ENCODE measurements around the gene CRIM1.

CRIM1 gene

DNA sequence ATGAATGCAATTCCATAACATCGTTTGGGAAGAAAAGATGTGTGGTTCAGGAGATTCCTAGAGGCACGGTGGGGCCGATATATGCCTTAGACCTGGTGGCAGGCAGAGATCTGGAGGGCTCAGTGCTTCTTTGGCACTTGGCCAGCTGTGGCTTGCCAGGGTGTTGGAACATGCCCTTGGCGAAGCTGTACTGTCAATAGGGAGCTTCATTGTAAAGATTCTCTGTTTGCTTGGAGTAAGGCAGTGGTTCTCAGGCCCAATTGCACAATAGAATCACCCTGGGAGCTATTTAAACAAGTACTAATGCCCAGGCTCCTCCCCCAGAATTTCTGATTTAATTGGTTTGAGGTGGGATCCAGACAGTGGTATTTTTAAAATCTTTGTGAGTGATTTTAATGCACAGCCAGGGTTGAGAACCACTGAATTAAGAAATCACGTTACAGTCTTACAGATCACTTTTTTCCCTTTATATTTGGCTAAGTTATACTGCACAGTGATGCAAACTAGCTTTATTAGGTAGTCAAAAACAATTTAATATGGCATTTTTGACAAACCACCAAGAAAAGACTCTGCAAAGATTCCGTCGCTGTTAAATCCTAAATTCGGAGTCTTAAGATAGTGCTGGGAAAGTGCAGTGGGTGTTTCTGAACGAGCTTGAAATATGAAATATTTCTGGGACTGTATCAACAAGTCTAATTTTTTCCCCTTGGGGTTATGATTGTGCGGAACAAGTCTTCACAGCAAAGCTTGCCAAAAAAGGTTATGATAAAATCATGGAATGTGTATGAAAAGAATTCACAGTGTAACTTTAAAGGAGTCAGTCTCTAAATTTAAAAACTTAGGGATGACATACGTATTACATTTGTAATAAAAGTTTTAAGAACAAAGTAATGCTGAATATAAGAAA lies 78.0 kb downstream of the CRIM1 start:
- no peak for DNase-seq

DNA sequence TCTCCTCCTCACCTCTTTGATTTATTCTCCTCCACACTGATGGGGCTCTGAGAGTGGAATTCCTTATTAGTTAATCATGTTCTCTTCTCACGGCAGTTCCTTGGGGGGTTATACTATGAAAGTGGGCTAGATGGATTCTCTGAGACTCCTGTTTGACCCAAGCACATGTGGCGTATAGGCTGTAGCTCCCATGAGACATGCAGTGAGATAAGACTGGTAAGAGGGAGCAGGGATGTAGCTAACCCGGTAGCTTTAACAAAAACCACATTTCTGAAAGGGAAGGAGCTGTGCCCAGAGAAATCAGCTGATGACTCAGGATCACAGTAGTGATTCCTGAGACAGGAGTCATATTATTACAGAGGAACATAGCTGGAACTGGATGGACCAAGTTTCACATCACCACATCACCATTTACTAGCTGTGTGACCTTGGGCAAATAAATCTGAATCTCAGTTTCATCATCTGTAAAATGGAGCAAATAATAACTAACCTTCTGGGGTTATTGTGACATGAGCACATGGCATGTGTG lies 82.9 kb downstream of the CRIM1 start:
- no peak for DNase-seq

DNA sequence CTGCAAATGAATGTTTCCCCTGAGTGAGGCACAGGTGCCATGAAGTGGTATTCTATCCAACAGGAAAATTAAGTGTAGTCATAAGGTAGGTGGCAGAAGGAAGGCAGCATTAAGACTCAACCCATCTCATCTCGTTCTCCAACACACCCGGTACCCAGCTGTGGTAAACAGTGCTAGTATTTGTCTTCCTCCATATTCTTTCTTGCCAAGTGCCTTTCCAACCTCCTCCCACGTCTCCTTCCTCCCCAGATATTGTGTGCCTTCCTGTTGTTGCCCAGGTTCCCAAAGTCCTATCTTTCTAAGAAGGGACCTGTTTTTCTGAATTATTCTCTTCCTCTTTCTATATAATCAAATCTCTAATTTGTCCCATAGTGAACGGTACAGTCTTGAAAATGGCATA lies 83.5 kb downstream of the CRIM1 start:
- no peak for DNase-seq

DNA sequence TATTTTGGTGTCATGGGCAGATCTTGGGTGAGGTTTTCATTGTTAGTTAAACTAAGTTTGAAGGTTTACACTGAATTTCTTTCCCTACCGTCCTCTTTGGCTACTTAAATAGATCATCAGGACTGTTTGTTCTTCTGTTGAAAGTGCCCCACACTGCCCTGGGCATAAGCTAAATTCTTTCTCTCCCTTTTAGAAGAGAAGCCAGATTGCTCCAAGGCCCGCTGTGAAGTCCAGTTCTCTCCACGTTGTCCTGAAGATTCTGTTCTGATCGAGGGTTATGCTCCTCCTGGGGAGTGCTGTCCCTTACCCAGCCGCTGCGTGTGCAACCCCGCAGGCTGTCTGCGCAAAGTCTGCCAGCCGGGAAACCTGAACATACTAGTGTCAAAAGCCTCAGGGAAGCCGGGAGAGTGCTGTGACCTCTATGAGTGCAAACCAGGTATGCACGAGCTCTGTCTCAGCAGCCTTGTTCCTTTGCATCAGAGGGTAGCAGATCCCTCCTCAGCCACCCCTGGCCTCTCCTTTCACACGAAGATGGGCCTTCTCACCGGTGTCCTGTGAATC lies 85.6 kb downstream of the CRIM1 start:
- no peak for DNase-seq

DNA sequence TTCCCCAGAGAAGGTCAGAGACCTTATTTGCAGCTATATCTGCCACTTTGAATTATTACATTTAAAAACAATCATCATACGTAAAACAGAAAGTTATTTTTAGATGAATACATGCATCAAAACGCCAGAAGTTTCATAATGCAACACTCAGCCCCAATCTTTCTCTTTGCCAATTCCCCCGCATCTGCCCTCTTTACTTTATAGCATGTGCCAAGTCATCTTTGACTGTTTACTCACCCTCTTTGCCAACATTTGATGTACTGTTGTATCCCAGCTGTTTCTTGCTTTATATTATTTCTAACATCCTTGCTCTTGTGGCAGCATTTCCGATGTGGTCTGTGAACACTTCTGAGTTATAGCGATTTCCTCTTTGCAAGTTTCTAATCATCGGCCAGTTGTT lies 86.2 kb downstream of the CRIM1 start:
- no peak for DNase-seq

DNA sequence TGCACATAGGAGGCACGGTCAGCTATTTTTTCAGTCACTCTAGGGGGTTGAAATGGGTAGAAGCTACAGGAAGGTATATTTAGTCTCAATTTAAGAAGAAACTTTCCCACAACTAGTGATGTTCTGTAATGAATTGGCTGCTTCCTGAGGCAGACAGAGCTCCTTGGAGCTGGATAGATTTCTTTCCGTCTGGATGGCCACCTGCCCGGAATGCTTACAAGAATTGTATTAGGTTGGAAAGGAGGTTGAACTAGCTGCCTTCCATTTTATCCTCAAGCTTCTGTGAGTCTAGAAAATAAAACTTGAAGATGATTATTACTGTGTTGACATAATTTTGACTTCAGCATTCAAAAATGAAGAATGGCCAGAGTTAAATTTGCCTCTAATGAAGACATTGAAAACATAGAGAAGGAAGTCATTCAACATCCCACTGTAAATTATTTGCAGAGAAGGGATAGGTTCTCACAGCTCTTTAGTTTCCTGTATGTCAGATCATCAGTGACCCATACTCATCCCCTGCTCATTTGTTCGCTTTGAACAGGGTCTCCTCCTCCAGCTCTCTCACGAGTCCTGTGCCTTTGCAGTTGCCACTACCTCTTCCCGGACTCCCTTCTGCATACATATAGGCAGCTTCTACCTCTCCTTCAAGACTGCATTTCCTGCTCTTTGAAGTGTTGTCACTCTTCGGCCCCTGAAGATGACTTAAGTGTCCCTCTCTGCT lies 88.8 kb downstream of the CRIM1 start:
- DNase-seq: no peak

DNA sequence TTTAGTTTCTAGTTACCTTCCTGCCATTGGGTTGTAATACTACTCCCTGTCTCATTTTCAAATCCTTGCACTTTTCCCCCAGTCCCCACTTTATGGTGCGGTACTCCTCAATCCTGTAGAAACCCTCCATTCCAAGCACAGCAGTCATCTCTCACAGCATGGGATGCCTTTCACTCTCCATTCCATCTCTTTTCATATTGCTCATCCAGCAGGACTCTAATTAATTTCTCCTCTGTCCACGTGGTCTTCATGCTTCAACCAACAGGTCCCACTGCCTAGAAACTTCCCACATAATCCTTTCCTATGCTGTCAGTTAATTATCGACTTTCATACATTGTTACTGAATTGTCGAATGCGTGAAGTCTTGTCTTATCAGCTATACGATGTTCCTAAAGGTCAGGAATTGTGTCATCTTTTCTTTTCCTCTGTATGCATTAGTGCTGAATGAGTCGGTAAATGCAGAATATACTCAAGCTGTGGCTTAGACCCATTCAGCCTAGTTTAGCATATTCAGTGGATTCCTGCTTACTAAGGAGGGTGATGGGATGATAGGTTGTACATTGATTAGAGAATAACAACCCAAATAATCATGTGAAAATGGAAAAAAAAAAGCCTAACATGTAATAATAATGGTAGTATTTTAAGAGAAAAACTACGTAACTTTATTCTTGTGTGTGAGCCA lies 89.7 kb downstream of the CRIM1 start:
- no peak for DNase-seq

DNA sequence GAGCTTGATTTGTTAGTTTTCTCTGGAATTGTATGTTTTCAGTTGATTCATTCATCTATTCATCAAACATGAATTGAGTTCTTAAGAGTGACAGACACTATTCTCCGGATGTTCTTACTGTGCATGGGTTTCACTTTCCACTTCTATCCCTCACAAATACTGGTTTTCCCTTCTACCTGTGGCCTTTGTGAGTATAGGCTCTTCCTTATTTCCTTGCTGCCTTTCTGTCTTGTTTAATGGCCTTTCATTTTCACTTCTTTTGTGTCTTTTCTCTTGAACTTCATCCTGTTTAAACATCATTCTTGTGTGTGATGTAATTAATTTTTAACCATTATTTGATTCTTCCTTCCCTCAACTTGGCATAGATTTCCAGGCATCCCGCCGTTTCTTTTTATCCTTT lies 90.7 kb downstream of the CRIM1 start:
- no peak for DNase-seq

DNA sequence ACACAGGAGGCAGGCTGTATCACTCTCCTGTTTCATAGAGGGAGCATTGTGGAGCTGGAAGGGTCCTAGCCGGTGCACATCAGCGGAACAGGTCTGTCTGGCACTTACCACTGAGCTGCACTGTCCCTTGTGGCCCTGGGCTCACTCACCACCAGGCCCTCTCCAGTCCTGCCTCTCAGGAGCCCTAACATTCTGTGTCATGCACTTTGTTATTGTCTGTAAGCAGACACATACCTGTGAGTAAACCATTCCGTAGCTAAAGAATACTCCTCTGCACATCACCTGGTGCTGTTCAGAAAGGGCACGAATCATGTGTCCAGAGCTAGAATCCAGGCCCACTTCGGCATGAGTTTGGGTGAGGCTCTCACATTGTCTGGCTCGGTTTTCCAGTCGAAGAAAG lies 93.6 kb downstream of the CRIM1 start:
- no peak for DNase-seq

DNA sequence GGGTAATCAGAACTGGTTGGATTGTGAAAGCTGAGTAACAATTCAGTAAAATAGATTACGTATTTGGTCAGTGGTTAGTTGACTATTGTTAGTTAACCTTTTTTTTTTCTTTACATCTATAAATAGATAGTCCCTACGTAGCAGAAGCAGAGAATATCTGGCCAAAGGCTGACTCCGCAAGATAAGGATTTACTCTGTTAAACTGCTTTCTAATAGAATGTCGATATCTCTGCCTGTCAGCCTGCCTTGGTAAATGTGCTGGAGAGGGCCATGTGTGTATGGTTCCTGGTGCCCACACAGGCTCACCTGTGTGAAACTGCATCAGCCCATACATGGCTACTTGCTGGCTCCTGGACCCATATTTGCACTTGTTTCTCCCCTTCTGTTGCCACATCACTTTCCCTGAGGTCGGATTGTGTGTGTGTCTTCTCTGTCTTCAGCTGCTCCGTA lies 94.4 kb downstream of the CRIM1 start:
- DNase-seq: no peak

DNA sequence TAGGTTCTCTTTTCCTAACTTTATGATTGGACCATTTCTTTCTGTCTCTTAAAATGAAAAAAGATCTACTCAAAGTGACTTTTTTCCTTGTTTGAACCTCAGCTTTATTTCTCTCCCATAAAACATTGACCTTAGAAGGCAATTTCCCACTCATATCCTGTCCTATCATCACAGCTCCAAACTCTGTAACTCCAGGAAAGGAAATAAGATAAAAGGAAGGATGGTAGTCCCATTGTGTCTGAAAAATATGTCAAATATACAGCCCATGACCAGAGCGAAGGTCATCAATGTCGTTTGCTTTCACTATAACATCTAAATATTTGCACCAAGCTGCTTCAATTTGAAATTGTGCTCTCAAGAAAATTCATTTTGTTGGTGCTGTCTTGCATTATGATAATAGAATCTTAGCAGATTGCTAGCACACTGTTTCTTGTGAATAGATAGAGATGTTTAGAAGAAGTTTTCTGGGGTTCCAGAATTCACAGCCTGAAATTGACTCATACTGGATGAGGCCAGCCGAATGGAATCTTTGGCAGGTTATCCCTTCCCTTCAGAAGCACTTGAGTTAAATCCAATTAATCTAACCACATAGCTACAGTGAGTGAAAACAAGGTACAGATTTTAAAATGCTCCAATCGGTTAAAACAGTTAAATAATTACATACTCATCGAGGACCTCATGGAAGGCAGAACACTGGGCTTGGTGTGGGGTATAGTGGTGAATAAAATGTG lies 95.1 kb downstream of the CRIM1 start:
- DNase-seq: no peak

DNA sequence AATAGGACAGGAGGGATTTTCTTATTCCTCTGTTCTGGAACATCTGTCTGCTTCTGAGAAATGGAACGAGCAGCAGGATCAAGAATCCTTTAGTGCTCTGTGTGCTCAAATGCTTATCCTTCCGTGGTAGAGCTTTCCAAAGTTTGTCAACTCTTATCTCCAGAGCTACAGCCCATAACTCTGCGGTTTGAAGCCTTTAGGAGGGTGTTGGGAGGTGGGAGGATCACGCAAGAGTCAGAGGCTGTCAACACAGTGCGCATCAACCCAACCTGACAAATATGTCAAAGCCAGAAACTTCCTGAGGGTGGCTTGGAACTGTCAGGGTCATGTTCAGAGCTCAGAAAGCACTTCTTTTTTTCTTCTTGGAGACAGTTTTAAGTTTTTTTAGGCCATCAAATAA lies 95.9 kb downstream of the CRIM1 start:
- no peak for DNase-seq

DNA sequence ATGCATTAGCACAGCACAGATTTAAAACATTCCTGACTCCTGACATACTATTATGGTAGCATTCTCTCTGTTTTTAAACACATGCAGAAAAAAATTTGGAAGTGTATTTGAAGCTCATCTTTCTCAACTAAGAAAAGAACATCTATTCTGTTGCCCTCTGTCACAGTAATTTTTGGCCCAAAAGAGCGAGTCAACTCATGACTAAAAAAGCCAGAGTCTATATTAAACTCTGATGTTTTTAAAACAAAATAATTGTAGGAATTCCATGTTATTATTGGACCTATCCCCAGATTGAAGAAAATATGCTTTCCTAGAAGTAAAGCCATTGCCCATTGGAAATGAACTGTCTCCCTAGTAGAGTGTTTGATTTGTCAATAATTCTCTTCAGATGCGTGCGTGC lies 96.7 kb downstream of the CRIM1 start:
- no peak for DNase-seq

DNA sequence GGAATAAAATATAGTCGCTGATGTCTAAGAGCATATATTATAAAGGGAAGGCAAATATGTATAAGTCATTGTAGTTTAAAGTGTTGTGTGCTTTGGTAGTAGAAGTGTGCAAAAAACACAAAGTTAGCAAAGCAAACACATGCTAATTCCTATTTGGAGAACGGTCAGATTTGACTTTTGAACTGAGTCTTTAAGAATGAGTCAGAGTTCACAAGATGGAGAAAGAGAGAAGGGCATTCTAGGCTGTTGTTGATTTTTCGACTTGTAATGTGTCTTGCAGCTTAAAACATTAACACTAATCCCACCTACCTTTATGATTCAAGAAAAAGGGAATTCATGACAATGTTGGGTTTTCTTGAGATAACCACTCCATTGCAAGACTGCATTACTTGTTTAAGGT lies 98.1 kb downstream of the CRIM1 start:
- no peak for DNase-seq

DNA sequence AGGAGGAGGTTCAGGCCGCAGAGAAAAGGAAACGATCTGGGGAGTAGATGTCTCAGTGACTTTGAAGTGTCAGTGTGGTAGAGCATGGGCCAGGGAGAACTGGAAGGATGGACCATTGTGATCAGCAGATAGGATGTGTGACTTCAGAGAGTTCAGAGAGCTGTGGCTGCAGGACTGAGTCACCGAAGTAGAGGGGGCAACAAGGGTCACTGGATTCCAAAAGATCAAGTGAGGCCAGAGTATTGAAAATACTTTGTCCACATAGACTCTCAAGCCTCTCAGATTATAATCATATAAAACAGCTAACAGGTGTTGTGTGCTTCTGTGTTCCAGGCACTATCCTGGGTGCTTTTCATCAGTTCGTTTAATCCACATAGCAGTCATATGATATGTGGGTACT lies 99.4 kb downstream of the CRIM1 start:
- DNase-seq: no peak

DNA sequence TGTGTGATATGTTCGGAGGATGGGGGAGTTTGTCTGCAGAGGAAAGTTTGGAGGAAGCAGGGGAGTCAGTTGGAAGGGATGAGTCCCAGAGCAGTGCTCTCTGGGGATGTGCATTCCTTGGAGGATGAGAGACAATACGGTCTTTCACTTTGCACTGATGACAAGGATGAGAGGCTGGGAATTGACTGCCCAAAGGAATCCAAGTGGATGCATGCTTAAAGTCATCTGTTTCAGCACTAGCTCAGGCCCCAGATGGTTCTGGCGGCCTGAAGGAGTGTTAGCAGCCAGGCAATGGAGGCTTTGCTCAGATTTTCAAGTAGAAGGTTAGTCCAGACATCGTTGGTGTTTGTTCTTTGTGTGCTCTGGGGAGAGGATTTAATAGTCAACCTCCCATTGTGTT lies 100.2 kb downstream of the CRIM1 start:
- no peak for DNase-seq

DNA sequence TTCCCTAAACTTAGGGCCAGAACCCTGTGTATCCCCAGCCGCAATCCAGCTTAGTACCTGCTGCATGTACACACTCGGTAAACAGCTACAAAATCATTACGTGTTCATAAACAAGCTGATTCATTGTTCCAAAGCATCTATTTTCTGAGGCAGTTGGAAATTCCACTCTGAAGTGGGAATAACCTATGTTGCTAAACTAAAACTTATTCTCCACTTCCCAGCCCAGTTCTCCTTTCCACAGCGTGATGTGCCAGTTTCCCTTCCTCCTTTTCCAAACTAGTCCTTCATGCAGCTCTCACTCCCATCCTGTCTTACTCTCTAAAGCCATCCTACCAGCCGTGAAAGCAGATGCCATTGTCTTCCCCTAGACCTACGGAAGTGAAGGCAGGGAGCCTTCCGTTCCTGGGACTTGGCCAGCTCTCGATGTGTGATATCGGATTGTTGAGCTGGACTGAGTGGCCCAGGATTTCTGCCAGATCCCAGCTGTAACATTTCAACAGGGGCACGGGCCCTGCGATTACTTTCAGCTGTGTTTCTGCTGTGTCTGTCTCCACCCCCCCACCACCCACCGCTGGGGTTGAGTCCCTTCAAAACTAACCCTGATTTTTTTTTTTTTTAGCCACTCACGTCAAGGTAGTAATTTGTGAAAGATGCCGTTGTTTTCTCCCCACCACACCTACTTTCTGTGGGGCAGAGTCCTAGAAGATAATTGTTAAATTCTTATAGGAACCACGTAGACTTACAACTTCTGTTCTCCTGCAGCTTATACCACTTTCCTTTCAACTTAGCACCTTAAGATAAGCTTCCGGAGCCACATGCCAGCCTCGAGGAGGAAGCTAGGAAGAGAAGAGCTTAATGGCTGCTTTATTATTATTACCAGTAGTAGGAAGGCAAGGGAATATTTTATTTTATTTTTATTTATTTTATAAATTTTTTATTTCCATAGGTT lies 100.9 kb downstream of the CRIM1 start:
- no peak for DNase-seq

DNA sequence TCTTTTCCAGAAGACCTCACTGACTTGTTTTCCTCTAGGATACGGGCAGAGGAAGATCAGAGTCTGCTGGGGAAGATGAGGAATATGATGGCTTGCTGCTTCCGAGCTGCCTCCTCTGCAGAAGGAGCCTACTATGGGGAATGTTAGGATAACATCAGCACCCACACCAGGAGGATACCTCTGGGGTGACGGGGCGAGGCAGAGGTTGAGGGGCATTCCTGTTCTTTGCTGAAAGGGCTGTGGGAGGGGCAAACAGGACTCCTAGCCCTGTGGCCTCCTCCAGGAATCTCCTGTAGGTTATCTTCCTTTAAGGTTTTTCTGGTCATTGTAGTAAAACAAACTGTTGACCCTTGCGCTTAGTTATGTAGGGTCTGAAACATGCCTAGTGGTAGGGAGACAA lies 102.5 kb downstream of the CRIM1 start:
- DNase-seq: no peak

DNA sequence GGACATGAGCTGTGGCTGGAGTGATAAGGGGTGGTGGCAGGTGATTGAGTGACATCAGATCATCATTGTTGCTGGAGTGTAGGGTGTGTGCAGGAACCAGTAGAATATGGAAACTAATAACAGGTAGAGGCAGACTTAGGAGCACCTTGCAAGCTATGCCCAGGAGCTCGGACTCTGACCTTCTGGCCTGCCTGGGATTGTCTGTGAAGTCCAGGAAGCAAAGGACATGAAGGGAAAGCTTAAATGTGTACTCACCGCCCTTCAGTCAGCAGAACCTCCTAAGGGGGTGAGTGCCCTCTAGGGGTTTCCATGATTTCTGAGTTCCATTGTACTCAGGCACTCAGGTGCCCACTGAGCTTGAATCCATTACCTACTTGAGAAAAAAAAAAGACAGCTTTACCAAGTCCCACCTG lies 104.2 kb downstream of the CRIM1 start:
- peak; percentile 49 for DNase-seq

DNA sequence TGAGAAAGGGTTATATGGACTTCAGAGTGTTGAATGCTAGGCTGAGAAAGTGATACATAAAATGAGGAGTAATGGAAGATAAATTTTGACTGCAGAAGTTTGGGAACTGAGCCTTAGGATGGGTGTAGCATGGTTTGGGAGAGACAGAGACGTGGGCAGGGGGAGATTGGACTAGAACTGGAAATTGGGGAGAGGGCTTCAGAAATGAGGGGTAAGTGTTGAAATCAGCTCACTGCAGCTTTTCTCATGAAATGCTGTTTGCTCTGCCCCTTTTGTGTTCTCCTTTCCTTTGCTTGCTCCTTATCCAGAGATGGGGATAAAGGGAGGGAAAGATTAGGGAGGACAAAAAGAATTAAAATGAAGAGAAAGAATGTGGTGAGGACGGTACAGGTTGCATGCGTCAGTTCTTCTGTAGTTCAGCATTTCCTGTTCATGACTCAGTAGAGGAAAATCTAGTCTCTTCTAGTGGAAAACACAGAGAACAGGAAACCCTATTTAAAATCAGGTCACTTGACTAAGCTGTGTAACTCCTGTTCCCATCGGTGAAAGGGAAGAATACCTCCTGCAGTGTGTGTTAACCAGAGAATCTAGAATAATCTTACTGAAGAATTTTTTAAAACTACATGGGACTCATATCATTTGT lies 105.6 kb downstream of the CRIM1 start:
- DNase-seq: no peak
